ENCODE measurements around the gene CUX1.

GRCh38 chr7:101972627-101973026 lies 155.2 kb downstream of the CUX1 start:
- TF ChIP-seq GATA3 (IDR thresholded peaks at IDR 0.05; ENCODE audit: low read depth, low read length) (no peak), GATA2 (IDR thresholded peaks at IDR 0.05; ENCODE audit: low read depth, low read length) (no peak)

Measured in SH-SY5Y (cell line).